Loucy (cell line): Measurements from ENCODE around the gene DEPDC7.

Source experiments
- H2AFZ ChIP-seq: fragments of 200-600 bp; sonication (generic); 2 replicates; pipeline ENCODE4 v1.6.0; 2016; ENCODE audit warnings: antibody characterized with exemption, mild to moderate bottlenecking, low read length, moderate library complexity
- H3F3A ChIP-seq: fragments of 200-600 bp; 2 replicates; pipeline ENCODE4 v1.6.0; 2016; ENCODE audit warnings: antibody characterized with exemption, low read depth, mild to moderate bottlenecking
- H3K27me3 ChIP-seq: fragments of 200-600 bp; sonication (generic); 2 replicates; pipeline ENCODE4 v1.6.1; 2014; ENCODE audit warnings: low read length, mild to moderate bottlenecking; ENCODE audit not compliant: insufficient read depth, poor library complexity, severe bottlenecking
- H3K36me3 ChIP-seq: fragments of 200-600 bp; sonication (generic); 2 replicates; pipeline ENCODE4 v1.6.1; 2016; ENCODE audit warnings: low read length; ENCODE audit not compliant: insufficient read depth
- H3K4me1 ChIP-seq: fragments of 200-600 bp; sonication (generic); 2 replicates; pipeline ENCODE4 v1.5.1; 2014; ENCODE audit warnings: low read length, mild to moderate bottlenecking; ENCODE audit not compliant: insufficient read depth, poor library complexity, severe bottlenecking
- H3K4me2 ChIP-seq: fragments of 200-600 bp; sonication (generic); 2 replicates; pipeline ENCODE4 v1.6.0; 2014; ENCODE audit warnings: antibody characterized with exemption, low read length, low read depth, mild to moderate bottlenecking; ENCODE audit not compliant: poor library complexity, severe bottlenecking
- H3K4me3 ChIP-seq: fragments of 200-600 bp; sonication (generic); 2 replicates; pipeline ENCODE4 v1.5.1; 2014; ENCODE audit warnings: low read length, mild to moderate bottlenecking, mixed read lengths; ENCODE audit not compliant: poor library complexity, severe bottlenecking
- H3K79me2 ChIP-seq: fragments of 200-600 bp; sonication (generic); 2 replicates; pipeline ENCODE4 v1.6.1; 2014; ENCODE audit warnings: low read length; ENCODE audit not compliant: insufficient read depth
- H3K9ac ChIP-seq: fragments of 200-600 bp; sonication (generic); 2 replicates; pipeline ENCODE4 v1.6.0; 2014; ENCODE audit warnings: mild to moderate bottlenecking, low read depth, low read length, moderate library complexity; ENCODE audit not compliant: poor library complexity, severe bottlenecking
- H3K9me2 ChIP-seq: fragments of 200-600 bp; sonication (generic); replicated peaks from 2 replicates; pipeline ENCODE4 v1.6.1; 2016; ENCODE audit warnings: low read depth, low read length, mixed read lengths
- H3K9me3 ChIP-seq: fragments of 200-600 bp; sonication (generic); 2 replicates; pipeline ENCODE4 v1.6.1; 2014; ENCODE audit warnings: mild to moderate bottlenecking, antibody characterized with exemption, low read length, low read depth; ENCODE audit not compliant: insufficient read depth
- H4K20me1 ChIP-seq: fragments of 200-600 bp; sonication (generic); 2 replicates; pipeline ENCODE4 v1.6.0; 2014; ENCODE audit warnings: antibody characterized with exemption, low read length, mild to moderate bottlenecking; ENCODE audit not compliant: insufficient read depth, poor library complexity, severe bottlenecking
- CTCF ChIP-seq: fragments of 200-600 bp; sonication (generic); conservative IDR thresholded peaks from 2 replicates; pipeline ENCODE4 v1.5.1; 2014; ENCODE audit warnings: mild to moderate bottlenecking, antibody characterized with exemption, low read length
- EZH2phosphoT487 ChIP-seq: fragments of 200-600 bp; IDR thresholded peaks from 2 replicates; pipeline ENCODE4 v1.6.1; 2018; ENCODE audit warnings: antibody characterized with exemption, mild to moderate bottlenecking, moderate library complexity, borderline replicate concordance

Gene DEPDC7

GRCh38 chr11:33040862-33041453, 25.3 kb downstream of the DEPDC7 start:
- Histone ChIP-seq H3K27me3 (no peaks in the 10 kb centered on the region), H3K4me1 (peaks cover 23% of the 10 kb centered on the region), H4K20me1 (no peaks in the 10 kb centered on the region), H3K36me3 (peaks cover 9% of the 10 kb centered on the region; the same call in 1 of the 2 replicates), H3K79me2 (peaks cover 33% of the 10 kb centered on the region), H3K9me2 (no peaks in the 10 kb centered on the region), H2AFZ (no peak overlapping the region), H3K4me3 (peak overlapping the region; percentile 84), H3K9me3 (no peaks in the 10 kb centered on the region), H3K9ac (peak overlapping the region; percentile 79), H3F3A (no peaks in the 10 kb centered on the region), H3K4me2 (peak overlapping the region; percentile 84)
- TF ChIP-seq CTCF (no peak), EZH2phosphoT487 (no peak)

- H3K9me3 ChIP-seq = no peaks in the 10 kb centered on the region
- H2AFZ ChIP-seq = no peak overlapping the region
- H3K36me3 ChIP-seq = peaks cover 9% of the 10 kb centered on the region; the same call in 1 of the 2 replicates
- no peak overlapping the region for H3K4me3 ChIP-seq
- H3K4me2 ChIP-seq = peak overlapping the region; percentile 25
- H3K9ac ChIP-seq = no peak overlapping the region
- TF ChIP-seq EZH2phosphoT487 = no peak
- no peak for TF ChIP-seq CTCF
- no peaks in the 10 kb centered on the region for H3F3A ChIP-seq
- H3K79me2 ChIP-seq = peaks cover 33% of the 10 kb centered on the region
- H3K27me3 ChIP-seq = no peaks in the 10 kb centered on the region
- no peaks in the 10 kb centered on the region for H3K9me2 ChIP-seq
- H4K20me1 ChIP-seq = no peaks in the 10 kb centered on the region
- H3K4me1 ChIP-seq = peaks cover 28% of the 10 kb centered on the region
Measured at GRCh38 chr11:33043221-33043830, 27.6 kb downstream of the DEPDC7 start.

- Histone ChIP-seq H3K79me2 (peaks cover 33% of the 10 kb centered on the region), H2AFZ (no peak overlapping the region), H3K27me3 (no peaks in the 10 kb centered on the region), H3K9me2 (no peaks in the 10 kb centered on the region), H3K9me3 (no peaks in the 10 kb centered on the region), H3K36me3 (peaks cover 9% of the 10 kb centered on the region; the same call in 1 of the 2 replicates), H3K4me1 (peaks cover 28% of the 10 kb centered on the region), H4K20me1 (no peaks in the 10 kb centered on the region), H3K4me2 (no peak overlapping the region), H3K4me3 (no peak overlapping the region), H3F3A (no peaks in the 10 kb centered on the region), H3K9ac (no peak overlapping the region)
- TF ChIP-seq EZH2phosphoT487 = no peak
- no peak for TF ChIP-seq CTCF
Measured at GRCh38 chr11:33044285-33044756, 28.6 kb downstream of the DEPDC7 start.
